Ectodermal cell (in vitro differentiated cells): ENCODE data around the gene KLHDC3.
"Not testable (repeated sequence)": the region's sequence is repeated elsewhere in the genome, so short reads cannot be mapped to it uniquely, and the experiment has no call there.

ENCODE experiments used
- H3K27ac ChIP-seq: 2 replicates; pipeline ENCODE4 v1.7.0; 2013; ENCODE audit warnings: mild to moderate bottlenecking, low read depth, low read length; ENCODE audit not compliant: insufficient read depth, poor library complexity, severe bottlenecking
- H3K27me3 ChIP-seq: 2 replicates; pipeline ENCODE4 v1.7.0; 2013; ENCODE audit warnings: mild to moderate bottlenecking, low read length; ENCODE audit not compliant: insufficient read depth, control insufficient read depth, poor library complexity, severe bottlenecking
- H3K36me3 ChIP-seq: one replicate; pipeline ENCODE4 v1.7.0; 2013; ENCODE audit warnings: low read length; ENCODE audit not compliant: control insufficient read depth, insufficient read depth
- H3K4me1 ChIP-seq: one replicate; pipeline ENCODE4 v1.7.0; 2013; ENCODE audit warnings: low read length; ENCODE audit not compliant: control insufficient read depth, insufficient read depth
- H3K4me3 ChIP-seq: 2 replicates; pipeline ENCODE4 v1.7.0; 2013; ENCODE audit warnings: low read depth, low read length, control low read depth; ENCODE audit not compliant: insufficient read depth
- H3K9me3 ChIP-seq: 2 replicates; pipeline ENCODE4 v1.7.0; 2013; ENCODE audit warnings: mild to moderate bottlenecking, low read length, moderate library complexity; ENCODE audit not compliant: control insufficient read depth
- WGBS, 2 experiments: methylation state at CpG; one replicate each; pipeline ENCODE4 v1.1.7; 2013; ENCODE audit warnings: missing lambda C conversion rate in 2 of 2; 5-methylcytosine and 5-hydroxymethylcytosine counted together

Gene KLHDC3

DNA sequence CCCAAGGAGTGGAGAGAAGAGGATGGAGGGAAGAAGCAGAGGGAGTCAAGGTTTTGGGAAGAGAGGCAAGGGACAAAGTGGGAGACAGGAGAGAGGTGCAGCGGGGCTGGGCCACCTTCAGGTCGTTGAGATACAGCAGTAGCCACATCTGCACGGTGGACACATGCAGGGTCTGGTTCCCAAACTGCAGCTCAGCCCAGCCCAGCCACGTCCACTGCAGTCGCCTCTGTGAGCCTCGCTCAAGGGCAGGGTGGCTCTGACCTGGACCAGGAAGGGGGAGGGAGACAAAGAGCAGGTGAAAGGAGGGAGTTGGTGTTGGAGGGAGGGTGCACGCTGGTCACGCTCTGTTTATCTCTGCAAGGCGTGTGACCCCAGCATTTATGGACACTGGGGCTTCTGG is 24.7 kb downstream of the KLHDC3 start:
- peaks cover 5% of the 10 kb centered on the region for H3K4me1 ChIP-seq
- H3K27me3 ChIP-seq, result no peaks in the 10 kb centered on the region
- 96% methylated on average over 9 of the region's 9 CpGs for WGBS, 2 experiments
- H3K9me3 ChIP-seq, result no peaks in the 10 kb centered on the region
- H3K27ac ChIP-seq, result no peak overlapping the region
- no peak overlapping the region for H3K4me3 ChIP-seq
- peaks cover 36% of the 10 kb centered on the region for H3K36me3 ChIP-seq

DNA sequence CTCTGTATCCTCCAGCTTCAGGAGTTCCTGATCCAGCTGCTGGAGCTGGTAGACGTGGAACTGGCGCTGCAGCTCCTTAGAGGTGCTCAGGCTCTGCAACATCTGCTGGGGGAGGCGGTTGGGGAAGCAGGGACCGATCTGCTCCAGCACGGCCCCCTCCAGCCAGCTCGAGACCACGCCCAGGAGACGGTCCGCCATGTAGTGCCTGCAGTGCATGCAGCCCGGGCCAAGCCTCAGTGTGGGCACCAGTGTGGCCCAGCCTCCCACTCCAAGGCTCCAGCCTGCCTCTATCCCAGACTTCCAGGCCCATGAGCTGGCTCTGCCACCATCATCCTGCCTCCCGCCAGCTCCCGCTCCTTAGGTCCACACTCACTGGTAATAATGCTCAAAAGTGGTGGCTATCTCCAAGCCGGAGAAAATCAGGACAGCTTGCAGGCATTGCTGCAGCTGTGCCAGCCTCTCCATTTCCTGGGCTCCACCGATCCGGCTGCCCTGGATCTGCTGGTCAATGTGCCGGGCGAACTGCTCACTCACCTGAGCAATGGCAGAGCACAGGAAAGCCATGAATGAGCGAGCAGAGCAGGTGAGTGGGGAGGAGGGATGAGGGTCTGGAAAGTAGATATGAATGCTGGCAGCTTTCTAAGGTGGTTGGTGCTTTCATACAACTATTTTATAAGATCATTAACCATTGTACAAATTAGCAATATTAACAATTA is 26.7 kb downstream of the KLHDC3 start:
- 96 to 97% methylated on average over 18 of the region's 18 CpGs for WGBS, 2 experiments
- no peak overlapping the region for H3K27ac ChIP-seq
- no peaks in the 10 kb centered on the region for H3K9me3 ChIP-seq
- peaks cover 44% of the 10 kb centered on the region for H3K36me3 ChIP-seq
- H3K4me1 ChIP-seq, result peaks cover under 1% of the 10 kb centered on the region
- H3K27me3 ChIP-seq, result no peaks in the 10 kb centered on the region
- H3K4me3 ChIP-seq, result no peak overlapping the region

DNA sequence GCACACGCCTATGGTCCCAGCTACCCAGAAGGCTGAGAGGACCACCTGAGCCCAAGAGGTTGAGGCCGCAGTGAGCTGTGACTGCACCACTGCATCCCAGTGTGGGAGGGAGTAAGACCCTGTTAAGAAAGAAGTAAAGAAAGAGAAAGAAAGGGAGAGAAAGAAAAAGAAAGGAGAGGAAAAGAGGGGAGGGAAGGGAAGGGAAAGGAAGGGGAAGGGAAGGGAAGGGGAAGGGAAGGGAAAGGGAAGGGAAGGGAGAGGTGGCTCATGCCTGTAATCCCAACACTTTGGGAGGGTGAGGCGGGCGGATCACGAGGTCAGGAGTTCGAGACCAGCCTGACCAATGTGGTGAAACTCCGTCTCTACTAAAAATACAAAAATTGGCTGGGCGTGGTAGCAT is 27.4 kb downstream of the KLHDC3 start:
- H3K27me3 ChIP-seq, result not testable (repeated sequence)
- WGBS, 2 experiments, result 88 to 94% methylated on average over 8 of the region's 8 CpGs
- peaks cover 46% of the 10 kb centered on the region for H3K36me3 ChIP-seq

DNA sequence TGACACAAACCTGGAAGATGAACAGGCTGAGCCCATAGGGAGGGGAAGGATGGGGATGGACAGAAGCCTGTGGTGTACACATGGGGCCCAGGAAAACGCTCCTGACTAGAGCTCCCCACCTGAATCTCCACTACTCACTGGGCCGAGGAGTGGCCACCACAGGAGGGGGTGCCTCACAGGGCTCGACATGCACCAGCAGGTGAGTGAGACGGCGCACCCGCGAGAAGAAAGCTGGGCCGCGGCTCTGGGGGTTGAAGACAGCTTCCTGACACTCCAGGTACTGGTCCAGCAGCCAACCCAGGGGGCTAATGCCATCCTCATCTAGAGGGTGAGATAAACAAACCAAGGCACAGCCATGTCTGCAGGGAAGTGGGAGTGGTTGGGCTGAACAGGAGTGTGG is 29.3 kb downstream of the KLHDC3 start:
- Histone ChIP-seq H3K36me3 (peaks cover 46% of the 10 kb centered on the region), H3K4me1 (no peaks in the 10 kb centered on the region), H3K27me3 (no peaks in the 10 kb centered on the region), H3K27ac (no peak overlapping the region), H3K9me3 (no peaks in the 10 kb centered on the region), H3K4me3 (no peak overlapping the region)
- WGBS, 2 experiments, result 94 to 98% methylated on average over 9 of the region's 9 CpGs

More for the DNA sequence above, 27.4 kb downstream of the KLHDC3 start:
- not testable (repeated sequence) for H3K4me1 ChIP-seq, H3K4me3 ChIP-seq, H3K9me3 ChIP-seq, H3K27ac ChIP-seq

DNA sequence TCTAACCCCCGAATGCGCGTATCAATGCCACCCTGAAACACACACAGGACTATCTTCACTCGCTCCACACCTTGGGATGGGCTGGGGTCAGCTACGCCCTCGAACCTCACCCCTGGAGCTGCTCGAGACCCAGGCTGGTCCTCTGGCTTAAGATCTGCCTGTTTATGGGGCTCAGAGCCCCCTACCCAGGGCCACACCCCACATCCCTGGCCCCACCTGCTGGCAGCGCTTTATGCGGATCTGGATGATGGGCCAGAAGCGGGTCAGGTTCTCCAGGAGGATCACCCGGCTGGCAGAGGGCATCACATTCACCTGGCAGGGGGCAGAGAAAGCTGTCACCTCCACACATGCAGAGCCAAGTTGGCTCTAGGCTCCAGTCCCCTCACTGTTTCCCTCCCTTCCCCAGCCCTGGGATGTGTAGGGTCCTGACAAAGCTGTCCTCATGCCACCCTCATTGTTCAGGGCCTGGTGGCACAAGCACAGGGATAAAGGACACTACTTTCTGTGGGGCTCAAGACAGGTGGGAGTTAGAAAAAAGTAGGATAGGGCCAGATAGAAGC is 31.4 kb downstream of the KLHDC3 start:
- H3K9me3 ChIP-seq, result no peaks in the 10 kb centered on the region
- peaks cover 53% of the 10 kb centered on the region for H3K36me3 ChIP-seq
- H3K27ac ChIP-seq, result no peak overlapping the region
- no peak overlapping the region for H3K4me3 ChIP-seq
- H3K27me3 ChIP-seq, result no peaks in the 10 kb centered on the region
- WGBS, 2 experiments, result 93 to 96% methylated on average over 11 of the region's 11 CpGs
- no peaks in the 10 kb centered on the region for H3K4me1 ChIP-seq

DNA sequence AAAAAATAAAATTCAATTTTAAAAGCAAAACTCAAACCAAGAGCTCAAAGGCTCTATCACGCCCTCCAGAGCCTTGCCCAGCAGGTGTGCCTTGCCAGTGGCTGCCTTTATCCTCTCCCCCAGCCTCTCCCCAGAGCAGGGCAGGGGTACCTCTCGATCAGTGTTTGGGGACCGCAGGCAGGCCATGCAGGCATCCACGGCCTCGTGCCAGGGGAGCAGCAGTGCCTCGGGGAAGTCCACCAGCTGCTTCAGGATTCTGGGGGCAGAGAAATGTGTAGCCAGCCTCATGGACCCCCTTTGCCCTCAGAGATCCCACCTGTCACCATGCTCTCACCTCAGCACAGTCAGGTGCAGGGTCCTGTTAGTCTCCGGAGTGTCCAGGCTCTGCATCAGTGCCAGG is 33.9 kb downstream of the KLHDC3 start:
- H3K27ac ChIP-seq, result no peak overlapping the region
- no peaks in the 10 kb centered on the region for H3K9me3 ChIP-seq
- H3K4me1 ChIP-seq, result peaks cover 7% of the 10 kb centered on the region
- WGBS, 2 experiments, result 93 to 95% methylated on average over 7 of the region's 7 CpGs
- H3K4me3 ChIP-seq, result no peak overlapping the region
- H3K27me3 ChIP-seq, result no peaks in the 10 kb centered on the region
- H3K36me3 ChIP-seq, result peaks cover 50% of the 10 kb centered on the region

DNA sequence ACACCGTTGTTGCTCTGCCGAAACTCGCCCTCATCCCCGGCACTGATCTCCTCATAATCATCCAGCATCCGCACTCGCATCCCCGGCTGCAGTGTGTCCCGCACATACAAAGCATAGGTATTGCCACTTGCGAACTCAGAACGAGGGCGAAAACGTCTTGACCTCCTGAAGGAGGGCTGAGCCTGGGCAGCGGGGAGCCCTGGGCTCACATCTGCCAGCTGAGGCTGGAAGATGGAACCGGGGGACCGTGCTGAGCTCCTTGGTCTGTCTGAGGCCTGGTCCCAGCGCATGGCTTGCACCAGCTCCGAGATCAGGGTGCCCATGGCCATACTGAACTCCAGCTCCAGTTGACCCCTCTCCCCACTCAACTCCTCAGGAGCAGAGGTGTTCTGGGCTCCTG is 36.9 kb downstream of the KLHDC3 start:
- Histone ChIP-seq H3K9me3 (no peaks in the 10 kb centered on the region), H3K27me3 (no peaks in the 10 kb centered on the region), H3K4me1 (peaks cover 9% of the 10 kb centered on the region), H3K4me3 (no peak overlapping the region), H3K27ac (no peak overlapping the region), H3K36me3 (peaks cover 35% of the 10 kb centered on the region)
- WGBS, 2 experiments, result 95 to 96% methylated on average over 17 of the region's 17 CpGs

DNA sequence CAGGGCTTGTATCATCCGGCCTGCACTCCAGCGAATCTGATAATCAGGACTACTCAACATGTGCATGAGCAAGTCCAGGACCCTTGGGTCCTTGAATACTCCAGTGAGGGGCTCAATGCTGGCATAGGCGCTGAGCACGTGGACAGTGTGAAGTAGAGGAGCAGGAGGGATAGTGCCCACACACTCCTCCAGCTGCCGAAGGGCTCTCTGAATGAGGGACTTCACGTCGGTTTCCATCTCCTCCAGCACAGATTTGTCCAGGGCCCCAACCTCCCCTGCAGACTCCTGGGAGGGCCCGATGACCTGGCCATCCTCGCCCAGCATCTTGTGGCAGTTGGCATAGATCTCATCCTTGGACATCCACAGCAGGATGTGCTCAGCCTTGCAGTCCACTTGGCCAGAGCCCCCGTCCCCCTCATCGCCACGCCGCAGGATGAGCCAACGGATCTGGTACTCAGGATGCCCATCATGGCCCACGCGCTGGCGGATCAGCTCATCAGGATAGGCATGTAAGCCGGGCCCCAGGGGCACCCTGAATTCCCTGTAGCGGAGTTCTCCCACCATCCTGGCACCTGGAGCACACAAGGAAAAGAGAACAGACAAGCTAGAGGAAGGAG is 38.3 kb downstream of the KLHDC3 start:
- H3K27ac ChIP-seq, result no peak overlapping the region
- WGBS, 2 experiments, result 92 to 95% methylated on average over 19 of the region's 19 CpGs

DNA sequence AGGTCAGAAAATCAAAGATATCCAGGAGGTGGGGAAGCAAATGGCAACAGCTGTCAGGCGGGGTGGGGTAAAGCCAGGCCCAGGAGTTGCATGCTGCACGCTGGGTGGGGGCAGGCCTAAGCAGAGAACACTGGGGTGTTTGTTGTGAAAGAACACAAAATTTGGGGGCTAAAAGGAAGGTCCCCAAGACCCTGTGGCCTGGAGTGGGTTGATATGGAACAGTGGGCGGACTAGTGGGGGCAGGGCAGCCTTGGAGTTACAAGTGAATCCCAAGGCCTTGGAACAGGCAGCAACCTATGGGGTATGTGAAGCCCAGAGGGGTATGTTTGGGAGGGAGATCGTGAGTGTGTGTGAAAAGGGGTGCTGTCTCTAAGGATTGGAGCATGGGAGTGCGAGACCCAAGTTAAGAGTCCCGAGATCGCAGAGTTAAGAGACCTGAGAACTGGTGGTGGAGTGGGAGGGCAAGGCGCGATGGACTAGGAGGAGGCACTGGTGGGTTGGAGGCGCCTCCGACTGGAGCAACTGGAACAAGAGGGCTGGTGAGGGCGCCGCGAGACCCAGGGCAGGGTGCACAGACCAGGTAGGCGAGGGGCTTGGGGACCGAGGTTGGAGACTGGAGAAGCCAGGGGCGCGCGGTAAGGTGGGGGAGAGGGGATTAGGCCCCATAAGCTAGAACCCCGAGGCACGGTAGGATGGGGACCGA is 38.9 kb downstream of the KLHDC3 start:
- Histone ChIP-seq H3K27me3 (no peaks in the 10 kb centered on the region), H3K4me1 (peaks cover 9% of the 10 kb centered on the region), H3K9me3 (no peaks in the 10 kb centered on the region), H3K27ac (peak overlapping the region; percentile 71), H3K36me3 (peaks cover 19% of the 10 kb centered on the region), H3K4me3 (peak overlapping the region; percentile 82)
- WGBS, 2 experiments, result 20 to 22% methylated on average over 22 of the region's 22 CpGs

More for the DNA sequence above, 38.3 kb downstream of the KLHDC3 start:
- Histone ChIP-seq H3K4me1 (peaks cover 9% of the 10 kb centered on the region), H3K36me3 (peaks cover 26% of the 10 kb centered on the region), H3K9me3 (no peaks in the 10 kb centered on the region), H3K27me3 (no peaks in the 10 kb centered on the region), H3K4me3 (peak overlapping the region; percentile 82)
